ENCODE data around the gene LONP2.
"Not testable (repeated sequence)": the region's sequence is repeated elsewhere in the genome, so short reads cannot be mapped to it uniquely, and the experiment has no call there.

Gene LONP2

DNA sequence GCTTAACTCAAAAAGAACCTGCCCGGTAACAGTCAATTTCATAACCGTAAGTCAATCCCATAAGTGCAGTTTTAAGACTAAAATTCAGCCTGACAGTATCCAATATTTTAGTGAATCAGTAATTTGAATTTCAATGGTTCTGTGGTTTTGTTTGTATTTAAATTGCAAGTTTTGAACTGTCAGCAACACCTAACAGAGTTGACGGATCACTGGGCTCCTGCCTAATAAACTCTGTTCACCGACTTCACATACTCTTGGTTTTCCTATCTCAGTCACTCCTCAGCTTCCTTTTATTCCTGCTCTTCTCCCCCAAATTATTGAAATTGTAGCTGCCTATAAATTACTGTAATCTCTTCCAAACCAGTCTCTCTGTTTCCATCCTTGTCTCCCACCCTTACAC is 128.6 kb downstream of the LONP2 start:
- no peak for DNase-seq

DNA sequence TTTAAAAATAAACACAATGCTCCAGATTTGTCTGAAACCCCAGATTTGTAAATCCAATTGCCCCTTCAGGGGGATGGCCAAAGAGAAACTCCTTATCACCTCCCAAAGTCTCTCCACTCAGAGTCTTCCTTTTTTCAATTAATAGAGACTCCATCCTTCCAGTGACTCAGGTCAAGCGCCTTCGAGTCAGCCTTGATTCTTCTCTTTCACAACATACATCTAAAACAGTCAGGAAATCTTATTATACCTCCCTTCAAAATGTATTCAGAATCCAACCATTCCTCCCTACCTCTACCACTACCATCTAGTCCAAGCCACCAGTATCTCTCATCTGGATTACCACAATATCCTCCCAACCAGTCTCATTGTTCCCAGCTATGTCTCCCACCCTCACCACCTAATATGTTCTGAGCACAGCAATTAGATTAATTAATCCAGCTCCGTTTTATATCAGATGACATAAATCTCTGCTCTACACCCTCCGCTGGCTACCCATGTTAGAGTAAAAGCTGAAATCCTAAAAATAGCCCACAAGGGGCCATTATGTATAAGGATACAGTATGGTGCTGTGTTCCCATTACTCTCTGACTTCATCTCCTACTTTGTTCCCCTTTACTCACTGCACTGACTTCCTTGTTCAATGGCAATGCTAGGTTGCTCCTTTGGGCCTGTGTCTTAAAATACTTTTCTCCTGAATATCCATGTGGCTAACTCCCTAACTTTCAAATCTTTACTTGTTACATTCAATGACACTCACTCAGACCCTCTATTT is 129.3 kb downstream of the LONP2 start:
- DNase-seq, result no peak

DNA sequence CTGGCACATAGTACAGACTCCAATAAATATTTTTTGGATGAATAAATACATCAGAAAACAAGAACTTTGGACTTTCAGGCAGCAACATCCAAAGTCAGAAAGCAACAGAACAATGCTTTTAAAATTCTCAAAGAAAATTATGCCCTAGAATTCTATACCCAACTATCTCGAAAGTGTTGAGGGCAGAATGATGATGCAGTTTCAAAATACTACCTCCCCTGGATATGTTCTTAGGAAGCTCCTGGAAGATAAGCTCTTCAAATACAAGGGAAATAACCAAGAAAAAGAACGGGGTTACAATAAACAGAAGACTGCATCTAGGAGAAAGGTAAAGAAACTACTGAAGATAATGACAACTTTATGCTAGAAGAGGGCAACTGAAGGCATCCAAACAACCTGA is 130.2 kb downstream of the LONP2 start:
- no peak for DNase-seq

DNA sequence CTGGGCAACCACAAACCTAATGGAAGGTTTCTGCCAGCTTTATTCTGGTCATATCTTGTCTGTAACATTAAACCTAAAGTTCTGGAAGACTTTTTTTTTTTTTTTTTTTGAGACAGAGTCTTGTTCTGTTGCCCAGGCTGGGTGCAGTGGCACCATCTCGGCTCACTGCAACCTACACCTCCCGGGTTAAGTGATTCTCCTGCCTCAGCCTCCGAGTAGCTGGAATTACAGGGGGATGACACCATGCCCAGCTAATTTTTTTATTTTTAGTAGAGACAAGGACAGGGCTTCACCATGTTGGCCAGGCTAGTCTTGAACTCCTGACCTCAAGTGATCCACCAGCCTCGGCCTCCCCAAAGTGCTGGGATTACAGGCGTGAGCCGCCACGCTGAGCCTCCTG is 133.2 kb downstream of the LONP2 start:
- not testable (repeated sequence) for DNase-seq

DNA sequence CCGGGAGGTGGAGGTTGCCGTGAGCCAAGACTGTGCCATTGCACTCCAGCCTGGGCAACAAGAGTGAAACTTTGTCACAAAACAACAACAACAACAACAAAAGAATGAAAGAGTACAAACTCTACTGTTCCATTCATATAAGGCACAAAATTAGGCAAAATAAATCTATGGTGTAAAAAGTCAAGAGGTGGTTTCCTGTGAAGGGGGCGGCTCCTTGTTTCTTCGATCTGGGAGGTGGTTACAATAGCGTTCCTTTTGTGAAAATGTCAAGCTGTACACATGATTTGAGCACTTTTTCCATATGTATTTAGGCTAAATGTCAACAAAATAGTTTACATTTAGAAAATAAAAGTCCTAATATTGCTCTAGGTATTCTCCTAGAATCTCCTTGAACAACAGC is 134.2 kb downstream of the LONP2 start:
- DNase-seq, result no peak

DNA sequence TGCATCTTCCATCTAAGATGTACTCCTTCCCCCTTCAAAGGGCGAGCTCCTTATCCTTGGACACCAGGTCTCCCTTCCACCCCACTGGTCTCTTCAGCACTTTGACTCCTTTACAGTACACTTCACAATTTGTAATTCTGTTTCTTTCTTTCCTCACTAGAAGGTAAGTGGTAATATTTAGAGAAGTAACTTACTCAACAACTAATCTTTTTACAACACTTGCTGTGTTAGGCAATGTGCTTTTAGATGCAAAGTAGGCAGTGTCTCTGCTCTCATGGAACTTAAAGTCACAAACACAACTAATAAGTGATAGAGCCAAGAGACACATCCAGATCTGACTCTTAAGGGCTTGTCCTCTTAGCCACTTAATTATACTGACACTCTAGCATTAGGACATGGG is 134.7 kb downstream of the LONP2 start:
- DNase-seq, result no peak

DNA sequence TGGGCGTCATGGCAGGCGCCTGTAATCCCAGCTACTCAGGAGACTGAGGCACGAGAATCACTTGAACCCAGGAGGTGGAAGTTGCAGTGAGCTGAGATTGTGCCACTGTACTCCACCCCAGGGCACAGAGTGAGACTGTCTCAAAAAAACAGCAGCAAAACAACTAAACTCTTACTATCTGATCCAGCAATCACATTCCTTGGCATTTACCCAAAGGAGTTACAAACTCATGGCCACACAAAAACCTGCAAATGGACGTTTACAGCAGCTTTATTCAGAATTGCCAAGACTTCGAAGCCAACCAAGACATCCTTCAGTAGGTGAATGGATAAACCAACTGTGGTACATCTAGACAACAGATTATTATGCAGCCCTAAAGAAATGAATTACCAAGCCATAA is 137.1 kb downstream of the LONP2 start:
- DNase-seq, result no peak

DNA sequence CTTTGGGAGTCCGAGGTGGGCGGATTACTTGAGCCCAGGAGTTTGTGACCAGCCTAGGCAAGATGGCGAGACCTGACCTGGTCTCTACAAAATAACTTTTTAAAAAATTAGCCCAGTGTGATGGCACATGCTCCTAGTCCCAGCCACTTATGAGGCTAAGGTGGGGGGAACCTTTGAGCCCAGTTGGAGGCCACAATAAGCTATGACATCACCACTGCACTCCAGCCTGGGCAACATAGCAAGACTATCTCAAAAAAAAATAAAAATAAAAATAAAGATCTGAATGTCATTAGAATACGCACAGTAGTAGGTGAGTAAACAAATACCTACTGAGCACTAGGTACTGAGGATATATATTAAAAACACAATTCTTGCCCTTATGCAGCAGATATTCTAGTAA is 138.0 kb downstream of the LONP2 start:
- DNase-seq, result no peak

DNA sequence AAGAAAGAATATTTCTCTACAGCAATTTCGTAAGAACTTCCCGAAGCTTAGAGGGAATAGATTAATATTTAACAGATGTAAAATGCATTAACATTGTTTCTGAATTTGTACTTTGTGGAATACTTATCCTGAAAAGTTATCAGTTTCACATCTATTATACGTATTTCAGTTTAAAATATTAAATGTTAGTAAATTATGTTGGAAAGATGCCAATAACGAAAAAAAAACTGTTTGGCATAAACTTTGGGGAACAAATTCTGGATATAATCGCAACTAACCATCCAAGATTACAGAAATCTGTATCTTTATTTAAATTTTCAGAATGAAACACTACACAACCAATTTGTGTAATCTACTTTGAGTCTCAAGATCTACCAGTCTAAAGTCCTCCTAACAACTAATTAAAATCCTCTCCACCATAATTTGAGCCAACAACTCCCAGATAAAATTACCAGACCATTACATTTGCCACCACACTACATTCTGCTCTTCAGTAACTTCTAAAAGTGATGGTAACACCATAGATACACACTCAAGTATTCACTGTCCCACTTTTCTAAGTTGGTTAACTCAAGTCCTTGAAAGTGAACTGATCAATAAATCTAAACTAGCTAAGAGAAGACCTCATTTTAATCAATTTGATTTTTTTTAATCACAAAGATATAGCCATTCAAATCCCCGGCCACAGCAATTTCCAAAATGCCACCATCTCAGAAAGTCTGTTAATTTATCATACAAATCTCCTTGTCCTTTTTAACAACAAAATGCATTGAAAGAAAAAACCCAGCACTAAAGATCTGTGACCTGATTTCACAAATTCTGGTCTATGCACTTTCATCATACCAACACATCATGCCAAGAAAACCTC is 139.1 kb downstream of the LONP2 start:
- DNase-seq, result no peak

DNA sequence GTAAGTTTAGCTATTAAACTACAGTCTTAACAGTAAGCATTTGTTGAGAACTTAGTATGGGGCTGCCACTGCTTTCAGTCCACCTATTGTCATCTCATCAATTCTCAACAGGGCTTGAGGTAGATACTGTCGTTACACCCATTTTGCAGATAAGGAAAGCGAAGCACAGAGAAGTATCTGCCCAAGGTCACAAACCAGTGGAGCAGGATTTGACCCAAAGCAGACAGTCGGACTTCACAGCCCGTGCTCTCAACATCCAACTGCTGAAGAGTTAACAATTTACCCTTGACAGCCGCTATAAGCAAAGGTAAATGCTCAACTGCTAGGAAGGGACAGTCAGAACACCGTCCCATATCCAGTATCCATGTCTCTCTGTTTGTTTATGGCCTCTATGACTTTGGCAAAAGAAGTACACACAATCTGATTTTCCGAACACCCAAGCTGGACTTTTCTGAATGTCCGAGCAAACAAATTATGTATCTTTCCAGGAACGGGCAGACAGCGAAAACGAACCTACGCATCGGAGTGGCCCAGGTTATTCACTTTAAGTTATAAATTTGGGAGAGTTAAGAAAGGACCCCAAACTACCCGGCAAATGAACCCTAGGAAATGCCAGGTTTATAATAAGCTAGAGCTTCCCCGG is 139.9 kb downstream of the LONP2 start:
- peak; percentile 32 for DNase-seq

DNA sequence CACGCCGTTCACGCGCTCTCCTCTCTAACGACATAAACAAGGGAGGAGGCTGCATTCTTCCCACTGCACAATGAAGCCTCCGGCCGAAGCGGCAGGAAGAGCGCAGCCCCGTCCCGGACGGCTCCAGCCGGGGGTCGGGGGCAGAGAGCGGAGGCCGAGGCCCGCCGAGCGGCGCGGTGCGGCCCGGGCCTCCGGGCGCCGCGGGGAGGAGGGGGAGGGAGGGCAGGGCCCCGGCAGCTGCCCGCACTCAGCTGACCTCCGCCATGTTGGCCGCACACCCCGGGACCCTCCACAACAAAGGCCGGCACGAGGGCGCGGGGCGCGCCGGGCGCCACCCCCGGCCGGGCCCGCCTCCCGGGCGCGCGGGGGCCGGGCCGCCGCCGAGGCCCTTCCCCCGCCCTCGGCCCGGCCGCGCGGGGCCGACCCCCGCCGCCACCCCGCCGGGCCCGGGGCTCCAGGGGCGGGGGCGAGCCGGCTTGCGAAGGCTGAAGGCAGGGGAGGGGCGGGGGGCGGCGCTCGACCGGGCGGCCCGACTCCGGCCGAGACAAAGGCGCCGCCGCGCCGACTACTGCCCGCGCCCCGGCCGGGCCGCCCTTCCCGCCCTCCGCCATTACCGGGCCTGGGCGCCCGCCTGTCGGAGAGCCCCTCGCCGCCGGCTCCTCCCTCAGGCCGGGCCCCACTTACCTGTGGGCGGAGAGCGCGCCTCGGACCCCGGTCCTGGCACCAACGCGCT is 140.6 kb downstream of the LONP2 start:
- peak; percentile 45 for DNase-seq

DNA sequence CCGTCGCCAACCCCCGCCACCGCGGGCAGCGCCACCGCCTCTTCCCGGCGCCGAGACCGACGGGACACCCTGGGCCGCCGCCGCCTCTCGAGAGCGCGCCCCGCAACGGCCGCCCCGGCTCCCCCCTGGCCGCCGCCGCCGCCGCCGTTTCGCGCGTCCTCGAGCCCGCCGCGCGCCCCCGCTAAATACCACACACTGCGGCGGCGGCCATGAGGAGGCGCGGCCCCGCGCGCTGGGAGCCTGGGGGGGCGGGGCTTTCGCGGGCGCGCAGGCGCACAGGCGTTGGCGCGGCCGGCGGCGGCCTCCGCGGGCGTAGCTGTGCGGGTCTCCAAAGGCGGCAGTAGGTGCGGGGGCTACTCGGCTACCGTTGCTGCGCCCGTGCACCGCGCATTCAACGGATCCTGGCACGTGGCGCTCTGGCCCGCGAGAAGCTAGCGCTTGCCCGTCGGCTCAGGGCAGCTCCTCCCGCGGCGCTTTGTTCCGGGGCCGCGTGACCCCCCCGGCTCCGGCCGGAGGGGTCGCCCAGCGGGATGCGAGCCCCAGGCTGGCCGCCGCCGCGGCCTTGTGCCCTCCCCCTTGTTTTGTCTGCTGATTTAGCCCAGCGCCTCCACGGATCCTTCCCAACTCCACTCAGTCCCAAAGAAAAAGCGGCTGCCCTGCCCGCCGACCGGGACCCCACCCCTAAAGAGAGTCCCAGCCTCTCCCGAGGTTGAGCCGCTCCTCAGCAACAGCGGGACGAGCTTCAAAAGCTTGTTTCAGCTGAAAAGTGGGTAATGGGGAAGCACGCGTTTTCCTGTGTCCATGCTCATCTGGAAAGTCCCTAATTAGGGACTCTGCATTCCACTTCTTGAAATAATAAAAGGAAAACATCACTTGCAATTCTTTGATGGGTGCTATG is 141.4 kb downstream of the LONP2 start, which contains the start of gene SIAH1:
Gene SIAH1 (minus strand): TSS at position 161 of the 898 bp plus-strand sequence. CDS start 22,985 bp downstream, outside the sequence.
- DNase-seq, result peak; percentile 89

DNA sequence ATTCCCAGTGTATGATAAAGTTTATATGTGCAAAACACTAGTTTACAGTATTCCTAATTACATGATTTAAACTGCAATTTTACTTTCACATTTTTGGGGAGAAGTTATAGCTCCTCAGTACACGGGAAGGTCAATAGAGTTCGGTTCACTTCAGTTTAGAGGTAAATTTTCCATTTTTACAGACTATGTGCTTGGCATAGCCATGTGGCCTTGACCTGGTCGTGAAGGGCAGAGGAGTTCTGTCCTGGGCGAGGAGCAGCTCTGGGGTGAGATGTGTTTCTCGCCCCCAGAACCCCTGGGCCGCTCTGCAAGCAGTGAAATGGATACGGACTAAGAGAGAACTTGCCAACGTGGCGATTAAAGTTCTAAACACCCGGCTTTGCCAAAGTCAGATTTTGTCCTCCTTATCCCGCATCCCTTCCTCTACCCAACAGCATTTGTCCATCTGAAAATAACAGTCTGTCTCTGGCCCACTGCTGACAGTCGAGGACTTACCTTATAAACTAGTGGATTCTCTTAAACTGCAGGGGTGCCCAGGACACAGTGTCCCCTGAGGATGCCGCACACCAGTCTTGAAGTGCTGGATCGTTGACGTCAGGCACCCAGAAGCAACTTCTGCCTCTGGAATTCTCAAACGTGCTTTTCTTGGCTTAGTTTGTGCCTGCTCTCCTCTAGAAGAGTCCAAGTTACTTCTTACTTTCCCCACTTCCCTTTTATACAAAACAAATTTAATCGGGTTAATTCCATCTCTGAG is 142.6 kb downstream of the LONP2 start:
- no peak for DNase-seq

DNA sequence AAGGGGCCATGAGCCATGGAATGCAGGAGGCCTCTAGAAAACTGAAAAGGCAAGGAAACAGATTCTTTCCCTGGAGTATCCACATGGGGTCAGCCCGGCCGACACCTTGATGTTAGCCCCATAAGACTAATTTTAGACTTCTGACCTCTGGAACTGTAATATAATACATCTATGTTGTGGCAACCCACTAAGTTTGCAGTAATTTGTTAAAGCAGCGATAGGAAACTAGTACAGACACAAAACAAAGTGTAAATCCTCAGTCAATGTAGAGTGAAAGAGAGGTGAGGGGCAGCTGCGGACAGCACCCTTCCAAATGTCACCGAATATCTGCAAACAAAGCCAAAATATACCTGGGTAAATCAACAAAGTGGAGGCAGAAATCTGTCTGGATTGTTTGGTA is 148.3 kb downstream of the LONP2 start:
- no peak for DNase-seq

DNA sequence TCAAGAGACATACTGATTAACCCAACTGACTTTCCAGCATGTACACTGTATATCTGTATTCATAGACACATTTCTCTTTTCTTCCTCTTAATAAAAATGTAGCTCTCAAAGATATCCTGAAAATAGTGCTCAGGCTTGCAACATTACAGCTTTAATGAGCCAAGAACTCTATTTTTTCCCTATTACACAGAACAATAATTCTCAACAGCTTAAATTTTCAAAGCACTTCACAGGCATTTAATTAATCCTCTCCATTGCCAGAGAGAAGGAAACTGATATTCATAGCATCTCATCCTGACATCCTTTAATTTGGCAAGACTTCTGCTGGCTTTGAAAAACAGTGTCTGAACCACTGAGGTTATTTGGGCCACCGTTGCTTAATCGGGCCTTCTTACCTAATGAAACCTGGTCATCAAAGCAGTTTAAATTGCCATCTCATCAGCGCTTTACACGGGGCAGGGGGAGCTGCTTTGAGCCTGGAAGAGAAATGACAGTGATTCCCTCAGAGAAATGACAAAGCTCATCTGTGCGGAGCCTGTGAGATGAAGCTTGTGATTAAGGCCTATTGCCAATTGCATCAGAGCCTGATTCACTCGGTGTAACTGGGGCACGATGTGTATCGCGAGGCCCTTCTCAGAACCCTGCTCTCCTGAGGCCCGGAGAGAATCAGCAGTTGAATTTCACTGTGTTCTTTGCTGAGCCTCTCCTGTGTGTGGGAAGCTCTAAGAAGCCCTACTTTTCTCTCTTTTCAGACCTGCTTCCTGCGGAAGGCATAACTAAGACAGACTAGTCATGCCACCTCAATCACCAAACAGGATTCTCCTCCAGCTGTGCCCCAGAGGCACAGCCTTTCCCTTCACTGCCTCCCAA is 149.6 kb downstream of the LONP2 start:
- DNase-seq, result peak; percentile 22

DNA sequence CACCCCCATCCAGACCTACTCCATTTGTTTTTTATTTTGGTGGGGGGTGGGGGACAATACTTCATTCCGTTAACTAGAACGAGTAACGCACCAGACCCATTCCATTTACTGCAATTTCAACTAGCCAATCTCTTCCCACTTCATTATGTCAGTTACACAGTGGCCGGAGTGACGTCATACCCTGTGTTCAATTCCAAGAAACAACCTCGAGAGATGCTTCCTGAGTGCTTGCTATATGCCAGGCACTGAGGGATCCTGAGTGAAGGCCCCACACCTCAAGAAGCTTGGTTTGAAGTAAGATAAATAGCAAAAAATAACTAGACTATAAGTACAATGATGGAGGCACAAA is 150.2 kb downstream of the LONP2 start:
- DNase-seq, result no peak

DNA sequence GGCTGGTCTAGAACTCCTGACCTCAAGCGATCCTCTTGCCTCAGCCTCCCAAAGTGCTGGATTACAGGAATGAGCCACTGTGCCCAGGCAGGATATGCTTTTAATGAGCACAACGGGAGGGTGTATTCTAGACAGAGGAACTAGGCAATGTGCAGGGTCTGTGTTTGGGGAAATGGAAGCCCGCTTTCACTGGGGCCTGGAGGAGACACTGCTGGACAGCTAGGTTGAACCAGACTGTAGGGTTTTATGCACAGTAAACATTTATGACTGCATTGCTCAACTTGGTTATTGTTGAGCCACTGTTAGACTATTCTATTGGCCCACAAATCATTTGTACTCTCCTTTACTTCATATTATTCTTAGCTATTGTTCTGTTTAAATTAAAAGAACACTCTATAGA is 151.3 kb downstream of the LONP2 start:
- no peak for DNase-seq

DNA sequence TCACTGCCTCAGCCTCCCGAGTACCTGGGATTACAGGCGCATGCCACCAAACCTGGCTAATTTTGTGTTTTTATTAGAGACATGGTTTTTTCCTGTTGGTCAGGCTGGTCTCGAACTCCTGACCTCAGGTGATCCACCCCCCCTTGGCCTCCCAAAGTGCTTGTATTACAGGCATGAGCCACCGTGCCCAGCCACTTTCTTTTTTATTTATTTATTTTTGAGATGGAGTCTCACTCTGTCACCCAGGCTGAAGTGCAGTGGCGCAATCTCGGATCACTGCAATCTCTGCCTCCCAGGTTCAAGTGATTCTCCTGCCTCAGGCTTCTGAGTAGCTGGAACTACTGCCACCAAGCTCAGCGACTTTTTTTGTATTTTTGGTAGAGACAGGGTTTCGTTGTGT is 158.4 kb downstream of the LONP2 start:
- DNase-seq, result not testable (repeated sequence)

DNA sequence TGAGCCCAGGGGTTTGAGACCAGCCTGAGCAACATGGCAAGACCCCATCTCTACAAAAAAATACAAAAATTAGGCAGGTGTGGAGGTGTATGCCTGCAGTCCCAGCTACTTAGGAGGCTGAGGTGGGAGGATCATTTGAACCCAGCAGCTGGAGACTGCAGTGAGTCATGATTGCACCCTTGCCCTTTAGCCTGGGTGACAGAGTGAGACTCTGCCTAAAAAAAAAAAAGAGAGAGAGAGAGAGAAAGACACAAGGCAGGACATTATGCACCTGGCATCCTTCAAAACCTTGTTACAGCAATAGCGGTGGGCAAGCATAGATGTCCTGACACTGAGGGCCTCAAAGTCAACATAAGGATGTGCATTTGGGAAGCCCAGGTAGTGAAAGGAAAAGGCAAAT is 161.1 kb downstream of the LONP2 start:
- no peak for DNase-seq

DNA sequence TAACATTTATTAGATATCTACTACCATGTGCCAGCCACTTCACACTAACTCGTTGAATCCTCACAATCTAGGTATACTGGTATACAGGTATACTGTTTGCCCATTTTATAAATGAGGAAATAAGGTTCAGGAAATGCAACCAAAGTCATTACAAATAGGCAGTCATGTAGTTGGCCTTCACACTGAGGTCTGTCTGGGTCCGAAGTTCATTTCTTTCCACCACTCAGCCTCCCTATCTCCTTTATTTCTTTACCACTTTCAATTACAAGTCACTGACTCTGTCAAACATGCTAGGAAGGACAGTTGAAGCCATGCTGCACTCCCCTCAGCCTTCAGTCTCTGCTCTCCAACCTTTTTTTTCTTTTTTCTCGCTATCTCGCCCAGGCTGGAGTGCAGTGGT is 161.8 kb downstream of the LONP2 start:
- DNase-seq, result no peak
